ENCODE results near the gene TPBG. TPM values are rescaled to one million over a fixed set of nuclear protein-coding genes. Genes with fewer than 3 reads are reported as not detected.
"Not testable (repeated sequence)": the region's sequence is repeated elsewhere in the genome, so short reads cannot be mapped to it uniquely, and the experiment has no call there.

Gene TPBG
- total RNA-seq, 2 donors from 2014 or later: 15.2 to 22.1 TPM

DNA sequence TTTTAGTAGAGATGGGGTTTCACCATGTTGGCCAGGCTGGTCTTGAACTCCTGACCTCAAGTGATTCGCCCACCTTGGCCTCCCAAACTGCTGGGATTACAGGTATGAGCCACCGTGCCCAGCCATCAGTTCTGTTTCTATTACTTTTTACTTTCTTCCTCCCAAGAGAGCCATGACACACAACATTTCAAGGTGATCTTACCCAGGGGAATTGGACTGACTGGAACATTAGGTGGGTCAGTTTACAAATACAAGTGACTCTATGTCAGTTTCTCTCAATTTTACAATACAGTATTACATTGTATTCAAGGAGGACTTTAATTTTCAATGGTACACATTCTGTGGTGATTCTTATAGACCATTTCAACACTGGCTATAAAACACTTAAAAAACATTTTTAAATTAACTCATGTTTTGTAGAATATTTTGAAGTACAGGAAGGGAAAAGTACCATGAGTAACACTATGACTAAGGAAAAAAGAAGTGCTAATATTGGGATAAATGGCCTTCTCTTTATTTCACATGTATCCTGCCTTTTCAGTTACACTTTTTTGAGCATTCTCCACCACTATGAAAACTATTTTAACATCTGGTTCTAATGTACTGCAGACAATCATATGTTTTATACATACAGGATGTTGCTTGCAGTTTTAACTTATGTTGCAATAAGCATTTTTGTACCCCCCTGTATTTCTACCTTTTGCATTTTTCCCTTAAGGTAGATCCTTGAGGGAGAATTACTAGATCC, 8.4 kb downstream of the TPBG start:
- DNase-seq (ENCODE audit: low spot score): no peak
- intact Hi-C loops (cut with DNase I): no loop called here

DNA sequence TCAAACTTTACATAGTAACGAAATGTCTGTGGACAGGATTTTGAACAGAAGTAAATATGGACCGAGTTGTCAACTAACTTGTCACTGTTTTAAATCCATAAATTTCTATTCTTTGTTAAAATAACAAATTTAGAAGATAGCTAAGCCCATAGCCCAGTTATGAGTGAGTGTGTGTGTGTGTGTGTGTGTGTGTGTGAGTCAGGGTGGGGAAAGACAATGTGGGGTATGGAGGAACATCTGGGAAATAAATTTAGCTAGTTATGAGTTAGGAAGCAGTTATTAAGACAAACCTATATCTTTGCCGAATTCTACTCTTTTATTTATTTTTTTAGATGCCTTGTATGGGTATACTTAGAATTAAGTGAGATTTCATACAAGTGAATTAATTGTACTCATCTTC, 9.0 kb downstream of the TPBG start:
- intact Hi-C loops (cut with DNase I): no loop called here
- DNase-seq (ENCODE audit: low spot score): no peak

DNA sequence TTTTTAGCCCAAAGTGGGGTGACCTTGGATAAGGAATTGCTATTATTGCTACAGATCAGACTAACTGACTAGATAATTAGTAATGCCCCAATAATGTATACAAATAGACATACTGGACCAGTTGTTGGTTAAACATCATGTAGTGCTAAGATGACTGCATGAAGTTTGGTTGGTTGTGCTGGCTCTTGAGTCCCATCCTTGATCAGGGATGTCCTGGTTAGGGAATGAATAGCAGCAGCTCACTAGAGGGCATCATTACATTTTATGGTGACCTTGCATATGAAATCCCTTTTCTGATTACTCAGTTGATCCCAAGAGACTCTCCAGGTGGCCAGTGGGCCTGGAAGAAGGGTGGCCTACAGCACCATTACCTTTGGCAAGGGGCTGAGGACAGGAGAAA, 10.9 kb downstream of the TPBG start:
- no peak for DNase-seq (ENCODE audit: low spot score)
- intact Hi-C loops (cut with DNase I): no loop called here

GRCh38 chr6:82376636-82377035, 13.0 kb downstream of the TPBG start:
- DNase-seq (ENCODE audit: low spot score): no peak
- intact Hi-C loops (cut with DNase I): no loop called here

DNA sequence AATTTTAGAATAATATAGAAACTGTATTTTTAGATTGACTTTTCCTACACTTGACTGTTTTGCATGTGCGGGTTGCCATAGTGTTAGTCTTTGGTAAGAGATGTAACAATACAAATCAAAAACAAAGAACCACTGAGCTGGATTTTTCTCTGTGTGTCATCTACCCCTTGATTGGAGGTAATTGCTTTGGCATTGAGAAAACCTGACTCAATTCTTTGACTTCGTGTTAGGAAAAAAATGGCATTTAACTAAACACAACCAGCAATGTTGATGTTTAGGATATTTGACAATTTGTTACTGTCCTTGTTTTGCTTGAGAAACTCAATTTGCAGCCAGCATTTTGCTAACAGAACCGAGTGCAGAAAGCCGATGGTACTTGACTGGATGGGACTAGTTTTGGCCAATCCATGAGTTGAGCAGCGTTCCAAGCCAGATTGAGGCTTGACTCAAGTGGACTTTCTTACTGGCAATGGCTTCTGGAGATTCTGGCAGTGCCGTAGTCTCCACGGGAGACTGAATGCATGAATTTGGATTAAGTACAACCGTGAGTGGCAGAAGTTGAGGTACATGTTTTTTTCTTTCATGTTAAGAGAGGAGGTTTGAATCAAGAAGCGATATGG, 17.1 kb downstream of the TPBG start:
- DNase-seq (ENCODE audit: low spot score): no peak
- intact Hi-C loops (cut with DNase I): no loop called here

GRCh38 chr6:82381278-82381677, 17.7 kb downstream of the TPBG start:
- intact Hi-C loops (cut with DNase I): no loop called here
- no peak for DNase-seq (ENCODE audit: low spot score)

DNA sequence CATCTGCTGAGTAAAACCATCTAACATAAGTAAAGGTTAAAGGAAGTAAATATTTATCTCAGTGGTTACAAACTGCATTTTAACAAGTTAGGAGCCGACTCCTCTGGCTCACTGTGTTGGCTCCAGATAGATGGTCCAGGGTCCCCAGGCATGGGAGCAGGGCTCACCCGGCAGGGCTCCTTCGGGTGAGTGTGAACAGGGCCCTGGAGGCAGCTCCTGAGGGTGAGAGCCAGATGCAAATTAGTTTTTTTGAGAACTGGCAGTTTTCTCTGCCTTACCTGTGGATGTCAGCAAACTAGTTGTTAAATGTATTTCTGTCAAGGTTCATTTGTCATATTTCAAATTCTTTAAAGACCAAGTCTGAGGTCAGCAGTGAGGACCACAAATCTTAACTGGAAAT, 21.5 kb downstream of the TPBG start:
- intact Hi-C loops (cut with DNase I): no loop called here
- DNase-seq (ENCODE audit: low spot score): no peak

DNA sequence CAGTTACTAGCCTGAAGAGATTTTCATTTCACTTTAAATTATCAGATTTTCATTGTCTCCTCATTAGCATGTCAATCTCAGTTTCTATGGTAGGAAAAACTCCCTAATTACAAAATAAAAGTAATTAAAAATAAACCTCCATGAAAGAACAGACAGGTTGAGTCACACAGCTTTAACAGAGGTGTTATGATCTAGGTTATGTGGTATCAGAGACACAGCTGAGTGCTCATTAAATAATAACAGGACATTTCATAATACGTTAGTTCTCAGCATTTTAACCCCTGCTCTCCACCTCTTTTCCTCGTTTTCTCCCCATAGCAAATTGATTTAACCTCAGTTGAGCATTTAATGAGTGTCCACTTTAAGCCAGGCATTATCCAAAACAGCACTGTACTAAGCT, 21.9 kb downstream of the TPBG start:
- intact Hi-C loops (cut with DNase I): no loop called here
- DNase-seq (ENCODE audit: low spot score): no peak

DNA sequence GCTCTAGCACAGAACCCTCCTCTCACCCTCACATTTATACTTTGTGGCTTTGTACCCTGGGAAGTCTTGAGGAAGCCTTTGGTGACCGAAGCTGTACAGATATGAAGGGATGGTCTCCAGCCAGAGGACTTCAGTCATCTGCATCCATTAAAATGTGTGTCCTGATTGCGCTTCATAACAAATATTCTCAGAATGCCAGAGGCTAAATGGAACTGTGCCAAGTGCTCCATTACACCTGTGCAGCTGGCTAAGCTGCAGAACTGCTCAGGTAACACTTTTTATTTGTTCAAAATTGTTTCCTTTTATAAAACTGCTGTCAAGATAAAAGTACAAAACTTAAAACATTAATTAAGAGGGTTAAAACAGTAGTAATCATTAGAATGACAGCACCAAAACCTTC, 22.3 kb downstream of the TPBG start:
- no peak for DNase-seq (ENCODE audit: low spot score)
- intact Hi-C loops (cut with DNase I): no loop called here

DNA sequence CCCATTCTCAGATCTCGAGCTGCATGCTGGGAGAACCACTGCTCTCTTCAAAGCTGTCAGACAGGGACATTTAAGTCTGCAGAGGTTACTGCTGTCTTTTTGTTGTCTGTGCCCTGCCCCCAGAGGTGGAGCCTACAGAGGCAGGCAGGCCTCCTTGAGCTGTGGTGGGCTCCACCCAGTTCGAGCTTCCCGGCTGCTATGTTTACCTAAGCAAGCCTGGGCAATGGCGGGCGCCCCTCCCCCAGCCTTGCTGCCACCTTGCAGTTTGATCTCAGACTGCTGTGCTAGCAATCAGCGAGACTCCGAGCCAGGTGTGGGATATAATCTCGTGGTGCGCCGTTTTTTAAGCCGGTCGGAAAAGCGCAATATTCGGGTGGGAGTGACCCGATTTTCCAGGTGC, 31.2 kb downstream of the TPBG start:
- DNase-seq (ENCODE audit: low spot score); intact Hi-C loops (cut with DNase I): not testable (repeated sequence)

DNA sequence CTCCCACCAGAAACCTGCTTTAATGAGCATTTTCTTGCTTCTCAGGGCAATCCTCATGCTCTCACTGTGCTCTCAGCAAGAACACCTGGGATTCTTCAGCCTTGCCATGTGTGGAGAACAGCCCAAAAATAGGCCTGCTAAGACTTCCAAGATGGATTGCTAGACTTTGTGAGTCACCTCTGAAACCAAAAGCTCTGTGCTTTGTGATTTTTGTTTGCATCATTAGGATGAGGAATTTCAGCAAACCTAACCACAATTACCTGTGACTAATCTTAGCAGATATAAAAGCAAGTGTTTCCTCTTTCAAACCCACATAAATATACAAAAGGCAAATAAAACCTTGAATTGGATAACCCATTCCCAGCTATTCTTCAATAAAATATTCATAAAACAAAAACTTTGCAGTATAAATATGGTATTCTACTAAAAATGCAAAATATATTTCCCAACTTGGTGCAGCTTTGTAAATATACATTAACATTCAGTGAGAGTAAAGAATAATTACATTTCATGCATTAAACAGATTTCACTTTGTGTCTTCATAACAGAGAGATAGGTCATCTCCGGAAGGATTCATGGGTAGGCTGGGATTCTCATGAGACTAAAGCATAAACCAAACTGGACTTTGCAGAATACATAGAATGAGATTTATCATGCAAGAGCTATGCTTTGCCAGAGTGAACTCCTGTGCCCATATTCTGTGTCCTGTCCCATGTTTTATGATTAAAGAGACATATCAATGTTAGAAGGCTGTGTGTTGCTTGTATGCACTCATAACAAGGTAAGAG, 33.5 kb downstream of the TPBG start:
- DNase-seq (ENCODE audit: low spot score): no peak

DNA sequence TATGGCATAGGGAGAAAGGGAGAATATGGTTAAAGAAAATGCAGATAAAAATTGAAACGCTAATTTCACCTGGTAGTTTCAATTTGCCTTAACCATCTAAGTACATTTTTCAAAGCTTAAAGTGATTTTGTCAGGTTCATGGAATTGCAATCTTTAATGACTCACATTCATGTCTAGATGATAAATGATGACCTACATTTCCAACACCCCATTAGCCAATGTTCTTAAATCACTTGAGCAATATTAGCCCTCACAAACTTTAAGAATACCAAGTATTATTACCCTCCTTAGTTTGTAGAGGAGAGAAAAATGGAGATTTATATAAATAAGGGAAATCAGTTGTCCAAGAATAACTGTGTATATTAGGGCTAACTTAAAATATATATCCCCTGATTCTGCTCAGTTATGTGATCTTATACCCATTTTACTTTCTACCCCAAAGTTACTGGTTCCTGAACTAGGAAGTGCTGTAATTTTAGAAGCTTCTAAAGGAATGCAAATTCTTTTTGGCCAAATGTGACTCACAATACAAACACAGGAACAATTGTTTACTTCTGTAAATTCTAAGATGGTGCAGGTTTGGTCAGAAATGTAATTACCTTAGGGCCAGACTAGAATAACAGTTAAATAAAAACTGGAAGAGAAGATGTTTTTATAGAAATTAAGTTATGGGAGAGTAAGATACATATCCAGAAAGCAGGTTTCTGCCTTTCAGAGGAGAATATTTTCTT, 34.5 kb downstream of the TPBG start:
- DNase-seq (ENCODE audit: low spot score): no peak

More for the DNA sequence above, 33.5 kb downstream of the TPBG start:
- intact Hi-C loops (cut with DNase I): no loop called here

DNA sequence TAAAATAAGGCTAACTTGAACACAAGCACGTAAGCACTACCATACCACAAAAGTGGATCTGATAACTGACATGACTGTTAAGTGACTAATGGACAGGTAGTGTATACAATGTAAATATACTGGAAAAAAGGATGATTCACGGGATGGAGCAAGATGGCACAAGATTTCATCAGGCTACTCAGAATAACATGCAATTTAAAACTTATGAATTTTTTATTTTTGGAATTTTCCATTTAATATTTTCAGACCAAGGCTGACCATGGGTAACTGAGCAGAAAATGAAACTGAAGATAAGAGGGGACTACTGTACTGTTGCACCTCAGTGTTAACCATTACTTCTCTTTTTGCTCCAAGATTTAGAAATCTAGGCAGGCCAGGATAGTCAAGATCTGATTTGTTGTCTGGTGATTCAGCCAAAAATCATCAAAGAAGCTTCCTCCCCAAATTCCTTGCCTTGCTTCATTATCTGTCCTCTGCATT, 45.4 kb downstream of the TPBG start:
- DNase-seq (ENCODE audit: low spot score): no peak
- intact Hi-C loops (cut with DNase I): no loop called here

More for the DNA sequence above, 34.5 kb downstream of the TPBG start:
- intact Hi-C loops (cut with DNase I): no loop called here

GRCh38 chr6:82410151-82410648, 46.6 kb downstream of the TPBG start:
- intact Hi-C loops (cut with DNase I): no loop called here
- no peak for DNase-seq (ENCODE audit: low spot score)

GRCh38 chr6:82413868-82414267, 50.3 kb downstream of the TPBG start:
- DNase-seq (ENCODE audit: low spot score): no peak
- intact Hi-C loops (cut with DNase I): no loop called here

GRCh38 chr6:82415820-82416219, 52.2 kb downstream of the TPBG start:
- DNase-seq (ENCODE audit: low spot score): no peak
- intact Hi-C loops (cut with DNase I): no loop called here

DNA sequence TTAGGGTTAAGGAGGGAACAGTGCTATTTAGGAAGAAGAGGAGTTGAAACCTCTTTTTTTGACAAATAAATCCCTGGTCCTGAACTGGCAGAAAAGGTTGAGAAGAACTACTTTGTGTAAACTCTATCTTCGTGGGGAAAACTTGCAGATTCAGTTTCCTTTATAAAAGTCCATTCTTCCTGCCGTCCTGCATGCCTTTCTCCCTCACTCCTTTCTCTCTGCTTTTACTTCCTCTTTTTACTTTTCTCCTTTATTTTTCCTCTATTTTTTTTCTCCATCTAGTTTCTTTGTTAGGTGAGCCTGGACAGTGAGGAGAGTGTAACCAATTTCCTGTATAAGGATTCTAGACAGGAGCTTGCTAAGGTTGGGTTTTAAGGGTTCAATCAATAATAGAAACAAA, 52.7 kb downstream of the TPBG start:
- DNase-seq (ENCODE audit: low spot score): no peak
- intact Hi-C loops (cut with DNase I): no loop called here

Data from posterior vena cava (tissue), 2 donors.